Measurements from ENCODE around the gene SLC29A2.
"Not testable (repeated sequence)": the region's sequence is repeated elsewhere in the genome, so short reads cannot be mapped to it uniquely, and the experiment has no call there.

Gene SLC29A2

DNA sequence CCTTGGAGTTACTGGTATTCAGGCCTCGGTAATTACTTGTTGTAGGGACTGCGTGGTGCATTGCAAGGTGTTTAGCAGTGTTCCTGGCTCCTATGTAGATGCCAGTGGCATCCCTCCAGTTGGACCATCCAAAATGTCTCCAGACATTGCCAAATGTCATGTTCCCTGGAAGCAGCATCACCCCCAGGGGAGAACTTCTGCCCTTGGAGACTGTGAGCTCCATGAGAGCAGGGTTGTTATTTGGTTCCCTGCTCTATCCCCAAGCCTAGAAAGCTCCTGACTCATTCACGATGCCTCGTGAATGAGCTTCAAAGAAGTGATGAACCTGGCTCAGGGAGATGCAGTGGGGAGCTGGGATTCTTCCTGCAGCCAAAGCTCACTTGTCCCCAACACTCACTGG lies 50.0 kb downstream of the SLC29A2 start:
- DNase-seq (ENCODE audit: extremely low read depth in 1 of 2, low read depth in 1 of 2): no peak

DNA sequence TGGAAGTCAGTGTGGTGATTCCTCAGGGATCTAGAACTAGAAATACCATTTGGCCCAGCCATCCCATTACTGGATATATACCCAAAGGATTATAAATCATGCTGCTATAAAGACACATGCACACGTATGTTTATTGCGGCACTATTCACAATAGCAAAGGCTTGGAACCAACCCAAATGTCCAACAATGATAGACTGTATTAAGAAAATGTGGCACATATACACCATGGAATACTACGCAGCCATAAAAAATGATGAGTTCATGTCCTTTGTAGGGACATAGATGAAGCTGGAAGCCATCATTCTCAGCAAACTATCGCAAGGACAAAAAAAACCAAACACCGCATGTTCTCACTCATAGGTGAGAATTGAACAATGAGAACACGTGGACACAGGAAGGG lies 50.8 kb downstream of the SLC29A2 start:
- not testable (repeated sequence) for DNase-seq (ENCODE audit: extremely low read depth in 1 of 2, low read depth in 1 of 2)

DNA sequence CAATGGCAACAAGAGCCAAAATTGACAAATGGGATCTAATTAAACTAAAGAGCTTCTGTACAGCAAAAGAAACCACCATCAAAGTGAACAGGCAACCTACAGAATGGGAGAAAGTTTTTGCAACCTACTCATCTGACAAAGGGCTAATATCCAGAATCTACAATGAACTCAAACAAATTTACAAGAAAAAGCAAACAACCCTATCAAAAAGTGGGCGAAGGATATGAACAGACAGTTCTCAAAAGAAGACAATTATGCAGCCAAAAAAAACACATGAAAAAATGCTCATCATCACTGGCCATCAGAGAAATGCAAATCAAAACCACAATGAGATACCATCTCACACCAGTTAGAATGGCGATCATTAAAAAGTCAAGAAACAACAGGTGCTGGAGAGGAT lies 51.3 kb downstream of the SLC29A2 start:
- not testable (repeated sequence) for DNase-seq (ENCODE audit: extremely low read depth in 1 of 2, low read depth in 1 of 2)

DNA sequence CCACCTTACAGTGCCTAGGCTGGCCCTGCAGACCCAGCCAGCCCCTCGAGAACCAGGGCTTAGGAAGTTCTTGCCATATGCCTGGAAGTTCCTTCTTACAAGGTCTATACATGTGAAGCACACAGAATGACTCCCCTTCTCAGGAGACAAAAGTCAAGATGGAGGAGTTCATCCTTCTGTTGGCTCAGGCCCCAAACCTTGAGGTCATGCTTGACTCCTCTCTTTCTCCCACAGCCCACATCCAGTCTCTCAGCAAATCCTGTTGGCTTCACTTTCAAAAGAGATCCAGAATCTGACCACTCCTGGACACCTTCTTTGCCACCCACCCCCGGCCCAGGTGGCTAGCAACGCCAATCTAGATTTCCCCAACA lies 53.0 kb downstream of the SLC29A2 start:
- DNase-seq (ENCODE audit: extremely low read depth in 1 of 2, low read depth in 1 of 2): no peak

DNA sequence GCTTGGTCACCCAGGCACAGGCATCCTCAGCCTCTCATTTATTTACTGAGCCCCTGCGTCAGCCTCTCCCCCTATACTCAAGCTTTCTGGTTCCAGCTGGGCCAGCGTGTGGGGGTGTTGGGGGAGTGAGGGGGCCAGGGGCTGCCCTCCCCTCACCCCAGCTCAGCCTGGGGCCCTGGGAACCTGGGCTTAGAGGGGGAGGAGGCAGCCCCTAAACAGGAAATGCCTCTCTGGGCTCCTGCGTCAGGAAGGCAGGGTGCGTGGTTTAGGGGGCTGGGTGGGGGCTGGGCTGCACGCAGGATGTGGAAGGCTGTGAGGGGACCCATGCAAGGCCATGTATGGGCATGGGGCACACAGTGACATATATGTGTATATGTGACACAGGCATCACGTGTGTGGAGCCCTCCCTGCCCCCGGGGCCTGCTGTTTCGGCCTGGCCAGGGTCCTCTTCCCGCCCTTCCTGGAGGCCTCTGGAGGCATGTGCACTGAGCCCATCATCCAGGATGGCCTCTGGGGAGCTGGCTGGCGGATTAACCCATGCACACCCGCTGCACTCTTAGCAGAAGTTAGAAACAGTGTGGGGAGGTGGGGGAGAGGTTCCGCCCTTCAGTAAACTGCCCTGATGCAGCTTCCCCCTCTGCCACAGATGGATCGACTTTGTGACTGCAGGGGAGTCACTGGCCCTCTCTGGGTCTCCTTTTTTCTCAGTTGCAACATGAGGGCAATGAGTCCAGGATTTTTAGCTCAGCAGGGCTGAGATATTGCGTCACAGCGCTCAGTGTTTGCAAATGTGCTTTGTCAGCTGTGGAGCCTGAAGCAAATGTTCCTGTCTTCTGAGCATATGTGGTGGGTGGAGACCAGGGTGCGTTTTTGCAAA lies 53.6 kb downstream of the SLC29A2 start:
- peak in 1 of 2 donors; percentile 69 for DNase-seq (ENCODE audit: extremely low read depth in 1 of 2, low read depth in 1 of 2)

DNA sequence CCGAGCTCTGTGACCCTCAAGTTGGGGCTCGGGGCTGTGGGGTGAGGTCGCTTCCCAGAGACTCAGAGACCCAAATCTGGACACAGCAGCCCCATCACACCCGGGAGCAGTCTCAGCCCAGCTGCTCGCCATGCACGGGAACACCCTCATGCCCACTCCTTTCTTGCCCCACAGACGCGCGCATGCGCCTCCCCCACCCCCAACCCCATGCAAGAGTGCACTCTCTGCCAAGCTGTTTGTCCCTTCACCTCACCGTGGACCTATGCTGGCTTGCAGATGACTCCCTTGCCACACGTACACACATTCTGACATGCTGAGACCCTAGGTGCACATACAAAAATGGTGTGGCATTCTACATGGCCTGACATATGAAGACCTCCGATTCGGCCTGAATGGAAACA lies 54.2 kb downstream of the SLC29A2 start:
- no peak for DNase-seq (ENCODE audit: extremely low read depth in 1 of 2, low read depth in 1 of 2)

DNA sequence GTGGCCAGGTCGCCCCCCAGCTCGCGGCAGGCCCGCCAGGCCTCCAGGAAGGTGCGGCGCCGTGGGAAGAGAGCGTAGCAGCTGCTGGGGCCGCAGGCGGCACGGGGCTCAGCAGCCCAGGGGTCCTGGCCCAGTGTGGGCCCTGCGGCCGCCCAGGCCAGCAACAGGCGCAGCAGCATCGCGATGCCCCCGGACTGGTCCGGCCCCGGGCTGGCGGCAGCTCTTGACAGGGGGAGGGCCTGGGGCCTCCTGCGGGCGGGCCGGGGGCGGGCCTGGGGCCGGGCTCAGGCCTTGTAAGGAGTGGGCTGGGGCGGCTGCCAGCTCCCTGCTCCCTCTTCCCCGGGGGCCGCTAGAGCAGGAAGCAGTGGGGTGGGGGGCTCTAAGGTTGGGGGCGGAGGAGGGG lies 54.7 kb downstream of the SLC29A2 start, which contains the start of gene CD248:
CD248 (minus strand) TSS at position 196 of the 403 bp plus-strand sequence; CDS start at position 179, 17 bp downstream.
- DNase-seq (ENCODE audit: extremely low read depth in 1 of 2, low read depth in 1 of 2): no peak

DNA sequence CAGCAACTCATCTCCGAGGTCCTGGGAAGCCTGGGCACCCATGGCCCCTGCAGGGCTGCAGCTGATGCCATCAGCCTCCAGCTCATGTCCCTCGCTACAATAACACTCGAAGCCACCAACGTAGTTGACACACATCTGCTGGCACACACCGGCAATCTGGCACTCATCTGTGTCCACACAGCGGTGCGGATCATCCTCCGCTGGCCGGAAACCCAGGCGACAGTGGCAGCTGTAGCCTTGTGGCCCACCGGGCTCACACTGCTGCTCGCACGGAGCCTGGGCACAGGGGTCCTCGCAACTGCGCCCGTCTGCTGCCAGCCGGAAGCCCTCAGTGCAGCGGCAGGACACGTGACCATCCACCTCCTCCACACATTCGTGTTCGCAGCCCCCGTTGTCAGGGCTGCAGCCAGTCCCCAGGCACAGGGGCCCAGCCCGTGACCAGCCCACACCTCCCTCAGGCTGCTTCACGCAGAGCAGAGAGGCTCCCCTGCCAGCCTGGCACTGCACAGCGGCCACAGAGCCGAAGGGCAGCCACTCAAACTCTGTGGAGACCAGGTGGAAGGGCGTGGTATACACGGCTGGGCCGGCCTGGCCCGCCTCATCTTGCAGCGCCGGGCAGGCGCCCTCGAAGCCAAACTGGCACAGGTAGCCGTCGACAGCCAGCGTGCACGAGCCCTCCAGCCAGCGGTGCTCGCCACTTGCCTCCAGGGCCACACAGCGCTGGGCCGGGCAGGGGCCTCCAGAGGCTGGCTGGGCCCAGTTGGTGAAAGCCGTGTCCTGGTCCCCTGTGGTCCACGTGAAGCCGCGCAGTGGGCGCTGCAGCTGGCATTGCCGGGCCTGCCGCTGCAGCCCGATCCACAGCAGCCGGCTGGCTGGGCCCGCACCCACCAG lies 55.4 kb downstream of the SLC29A2 start:
- no peak for DNase-seq (ENCODE audit: extremely low read depth in 1 of 2, low read depth in 1 of 2)

DNA sequence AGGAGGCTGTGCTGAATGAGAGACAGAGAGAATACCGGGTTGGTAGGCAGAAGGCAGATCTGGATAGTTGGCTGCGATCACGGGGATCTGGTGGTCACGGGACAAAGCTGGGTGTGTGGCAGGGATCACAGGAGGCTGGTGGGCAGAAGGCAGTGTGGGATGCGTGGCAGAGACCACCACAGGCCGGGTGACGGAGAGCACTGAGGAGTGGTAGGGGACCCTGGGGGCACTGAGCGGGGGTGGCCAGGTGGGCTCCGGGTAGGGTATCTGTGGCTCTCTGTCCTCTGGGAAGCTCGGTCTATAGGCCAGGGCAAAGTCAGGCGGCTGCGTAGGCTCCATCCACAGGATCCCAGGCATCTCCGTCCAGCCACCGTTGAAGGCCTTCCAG lies 56.1 kb downstream of the SLC29A2 start:
- DNase-seq (ENCODE audit: extremely low read depth in 1 of 2, low read depth in 1 of 2): no peak

DNA sequence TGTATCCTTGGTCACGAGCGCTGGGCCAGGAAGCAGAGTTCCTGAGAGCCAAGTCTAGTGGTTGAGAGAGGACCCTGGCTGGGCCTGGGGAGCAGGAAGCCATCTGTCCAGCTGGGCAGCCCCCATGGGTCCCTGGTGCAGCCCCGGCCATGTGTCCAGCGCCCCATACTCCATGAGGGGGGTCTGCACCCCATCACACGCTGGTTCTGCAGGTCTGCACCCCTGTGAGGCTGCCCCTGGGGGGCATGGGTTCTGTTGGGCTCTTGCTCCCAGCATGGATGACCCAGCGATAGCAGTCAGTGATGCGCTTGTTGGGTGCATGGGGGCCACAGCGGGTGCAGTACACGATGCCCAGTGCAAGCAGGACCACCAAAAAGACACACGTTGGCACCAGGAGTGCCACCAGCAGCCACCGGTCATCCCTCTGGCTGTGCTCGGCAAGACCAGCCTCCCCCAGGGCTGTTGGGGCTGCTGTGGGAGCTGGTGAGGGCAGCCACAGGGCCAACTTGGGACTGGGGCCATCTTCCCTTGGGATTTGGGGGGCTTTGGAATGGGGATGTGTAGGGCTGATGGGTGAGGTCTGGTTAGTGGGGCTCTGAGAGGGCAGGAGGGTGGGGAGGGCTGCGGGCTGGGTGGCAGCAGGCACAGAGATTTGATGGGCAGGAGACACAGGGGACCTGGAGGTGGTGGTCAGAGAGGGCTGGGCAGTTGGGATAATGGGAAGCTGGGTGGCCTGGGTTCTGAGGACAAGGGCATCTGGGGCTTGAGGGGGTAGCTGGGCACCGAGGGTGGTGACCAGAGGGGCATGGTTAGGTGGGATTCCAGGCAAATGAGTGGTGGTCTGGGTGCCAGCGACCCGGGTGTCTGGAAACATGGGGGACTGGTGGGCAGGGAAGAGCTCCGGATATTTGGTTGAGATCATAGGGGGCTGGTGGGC lies 56.7 kb downstream of the SLC29A2 start:
- DNase-seq (ENCODE audit: extremely low read depth in 1 of 2, low read depth in 1 of 2): no peak

DNA sequence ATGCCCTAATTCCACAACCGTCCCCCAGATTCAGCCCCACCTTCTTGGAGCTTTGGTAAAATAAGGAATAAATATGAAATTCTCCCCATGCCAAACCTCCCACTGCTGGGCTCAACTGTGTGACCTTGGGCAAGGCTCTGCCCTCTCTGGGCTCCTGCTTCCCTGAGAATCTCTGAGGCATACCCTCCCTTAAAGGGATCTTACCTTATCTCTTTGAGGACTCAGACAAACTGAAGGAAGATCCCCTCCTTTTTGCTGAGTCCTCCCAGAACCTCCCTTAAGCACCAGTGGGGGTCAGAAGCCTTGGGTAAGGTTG lies 57.4 kb downstream of the SLC29A2 start:
- no peak for DNase-seq (ENCODE audit: extremely low read depth in 1 of 2, low read depth in 1 of 2)

DNA sequence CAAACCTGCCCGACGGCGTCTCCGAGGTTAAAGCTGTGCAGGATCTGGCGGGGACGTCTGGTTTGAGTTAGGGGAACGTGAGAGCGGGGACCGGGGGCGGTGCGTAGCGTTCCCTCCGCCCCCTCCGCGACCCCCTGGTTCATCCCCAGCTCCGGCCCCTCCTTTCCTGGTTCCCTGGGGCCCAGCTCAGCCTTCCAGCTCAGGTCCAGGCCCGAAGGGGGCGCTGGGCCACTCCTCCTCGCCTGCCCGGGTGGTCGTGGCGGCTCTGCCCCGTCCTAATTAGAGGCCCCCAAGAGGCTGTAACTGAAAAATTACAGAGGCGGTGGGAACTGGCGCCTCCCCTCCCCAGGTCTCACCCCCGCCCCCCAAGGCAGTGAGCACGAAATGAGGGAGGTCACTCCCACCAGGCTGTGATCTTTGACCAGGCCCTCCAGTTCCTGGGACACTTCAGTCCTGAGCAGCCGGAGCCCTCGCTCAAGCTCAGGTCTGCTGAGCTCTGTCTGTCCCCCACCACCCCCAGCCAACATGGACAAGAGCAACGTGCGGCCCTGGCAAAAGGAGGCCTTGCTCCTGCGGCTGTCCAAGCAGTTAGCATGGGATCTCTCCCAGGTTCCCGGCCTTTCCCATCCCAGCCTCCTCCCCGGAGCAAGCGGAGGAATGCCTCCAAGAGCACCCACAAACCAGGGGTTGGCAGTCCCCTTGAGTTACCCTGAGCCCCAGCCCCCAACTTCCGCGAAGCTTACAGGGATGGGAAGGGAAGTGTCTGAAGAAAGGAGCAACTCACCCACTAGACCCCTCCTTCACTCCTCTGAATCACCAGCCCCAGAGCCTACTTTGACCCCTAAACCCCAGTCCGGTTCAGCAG lies 58.0 kb downstream of the SLC29A2 start:
- DNase-seq (ENCODE audit: extremely low read depth in 1 of 2, low read depth in 1 of 2): no peak

DNA sequence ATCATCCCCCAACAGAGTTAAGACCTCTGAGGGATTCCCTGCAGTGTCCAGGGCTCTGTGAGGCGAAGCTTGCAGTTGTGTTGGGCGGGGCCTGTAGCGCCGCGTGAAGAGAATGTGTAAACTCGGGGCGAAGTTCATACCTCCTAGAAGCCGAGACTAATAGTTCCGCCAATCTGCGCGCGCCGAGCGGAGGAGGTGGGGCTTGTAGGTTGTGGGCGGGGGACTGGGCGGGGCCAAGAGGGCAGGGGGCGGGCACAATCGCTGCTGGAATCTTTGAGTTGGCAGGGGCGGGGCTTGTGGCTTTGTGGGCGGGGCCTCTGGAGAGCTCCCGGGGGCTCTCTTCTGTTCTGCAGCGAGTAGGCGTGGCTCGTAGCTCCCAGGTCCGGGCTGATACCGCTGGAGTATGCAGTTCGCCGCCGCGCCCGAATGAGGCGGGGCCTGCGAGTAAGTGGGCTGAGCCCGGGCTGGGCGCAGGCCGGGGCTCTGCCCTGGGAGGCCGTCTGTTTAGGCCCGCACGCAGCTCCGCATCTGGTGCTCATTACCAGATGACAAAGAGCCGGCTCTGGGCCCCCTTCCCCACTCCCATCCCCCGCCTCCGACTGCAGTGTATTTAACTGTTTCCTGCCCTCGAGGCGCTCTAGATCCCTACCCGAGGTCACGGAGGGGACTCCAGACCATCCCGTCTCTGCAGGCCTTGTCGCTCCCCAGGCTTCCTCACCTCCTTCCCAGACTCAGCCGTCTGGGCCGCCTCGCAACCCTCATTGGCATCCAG lies 58.8 kb downstream of the SLC29A2 start:
- DNase-seq (ENCODE audit: extremely low read depth in 1 of 2, low read depth in 1 of 2): peak; percentile 87 to 94

Data from stimulated activated CD8-positive, alpha-beta memory T cell treated with anti-CD3 and anti-CD28 coated beads, Interleukin-7, amount 100 ng/mL, for 48 hours (primary cell).